IMR-90 (cell line): Measurements from ENCODE around the gene CYFIP2. TPM values are rescaled to one million over a fixed set of nuclear protein-coding genes. Genes with fewer than 3 reads are reported as not detected.

Source experiments
- ATAC-seq: fragments of 200-7000 bp; cut with Tn5 transposase; 2 replicates; pipeline ENCODE4 v1.9.1; 2020; ENCODE audit warnings: low read depth, mild to moderate bottlenecking, moderate library complexity
- BruUV-seq: library from RNA; stranded (reverse); fragments of 400-500 nt; replicated peaks from 2 replicates; lab custom pipeline; 2021; lab: Mats Ljungman, UMichigan
- CTCF ChIA-PET: fragments of 300-600 bp; formaldehyde crosslinking; extraction: SDS; loops from one replicate; lab custom pipeline; 2021; ENCODE audit warnings: antibody characterized with exemption; lab: Yijun Ruan, JAX
- POLR2A ChIA-PET: fragments of 300-600 bp; sonication (Branson Sonifier 250); formaldehyde crosslinking; loops from one replicate; lab custom pipeline; 2022; ENCODE audit warnings: antibody characterized with exemption; ENCODE audit not compliant: unreplicated experiment; lab: Charles Lee
- DNase-seq: peaks from one replicate; pipeline ENCODE4 v3.0.0; 2013
- H2AFZ ChIP-seq: replicated peaks from 2 replicates; pipeline ENCODE3; 2013; ENCODE audit warnings: low read length, mild to moderate bottlenecking; ENCODE audit not compliant: poor library complexity
- H2AK5ac ChIP-seq: 2 replicates; pipeline ENCODE4 v1.6.1; 2013; ENCODE audit warnings: low read depth, low read length, inconsistent platforms
- H2AK9ac ChIP-seq: replicated peaks from 2 replicates; pipeline ENCODE3; 2013; ENCODE audit warnings: mild to moderate bottlenecking, low read depth, low read length, moderate library complexity; ENCODE audit not compliant: poor library complexity
- H2BK120ac ChIP-seq: 2 replicates; pipeline ENCODE4 v1.6.1; 2013; ENCODE audit warnings: low read depth, low read length, inconsistent platforms
- H2BK15ac ChIP-seq: 3 replicates; pipeline ENCODE4 v1.6.1; 2013; ENCODE audit warnings: low read depth, low read length, inconsistent platforms
- H2BK20ac ChIP-seq: 2 replicates; pipeline ENCODE4 v1.6.1; 2013; ENCODE audit warnings: low read depth, mild to moderate bottlenecking, inconsistent platforms, low read length, moderate library complexity
- H2BK5ac ChIP-seq: 2 replicates; pipeline ENCODE4 v1.6.1; 2013; ENCODE audit warnings: mild to moderate bottlenecking, low read depth, low read length, inconsistent platforms; ENCODE audit not compliant: poor library complexity, severe bottlenecking
- H3K14ac ChIP-seq: replicated peaks from 2 replicates; pipeline ENCODE4 v1.6.1; 2013; ENCODE audit warnings: low read depth, low read length, inconsistent platforms
- H3K18ac ChIP-seq: 2 replicates; pipeline ENCODE4 v1.6.1; 2013; ENCODE audit warnings: low read depth, low read length, control low read depth
- H3K23ac ChIP-seq: 2 replicates; pipeline ENCODE4 v1.6.1; 2013; ENCODE audit warnings: low read depth, low read length, inconsistent platforms
- H3K27ac ChIP-seq: 2 replicates; pipeline ENCODE4 v1.5.1; 2013; ENCODE audit warnings: mild to moderate bottlenecking, control low read depth, low read length; ENCODE audit not compliant: insufficient read depth
- H3K27me3 ChIP-seq: 2 replicates; pipeline ENCODE4 v1.6.1; 2013; ENCODE audit warnings: low read length; ENCODE audit not compliant: control insufficient read depth, insufficient read depth
- H3K36me3 ChIP-seq: 2 replicates; pipeline ENCODE4 v1.6.1; 2013; ENCODE audit warnings: low read length, mixed read lengths; ENCODE audit not compliant: control insufficient read depth, insufficient read depth
- H3K4ac ChIP-seq: 2 replicates; pipeline ENCODE4 v1.6.1; 2013; ENCODE audit warnings: low read depth, low read length, inconsistent platforms
- H3K4me1 ChIP-seq: 2 replicates; pipeline ENCODE4 v1.6.1; 2013; ENCODE audit warnings: low read length, mixed read lengths; ENCODE audit not compliant: control insufficient read depth, insufficient read depth
- H3K4me2 ChIP-seq: 2 replicates; pipeline ENCODE4 v1.6.1; 2013; ENCODE audit warnings: low read depth, mild to moderate bottlenecking, control low read depth, low read length, moderate library complexity
- H3K4me3 ChIP-seq: 2 replicates; pipeline ENCODE4 v1.5.1; 2013; ENCODE audit warnings: low read depth, mild to moderate bottlenecking, control low read depth, low read length, moderate library complexity; ENCODE audit not compliant: insufficient read depth
- H3K56ac ChIP-seq: 2 replicates; pipeline ENCODE4 v1.6.1; 2013; ENCODE audit warnings: low read length, inconsistent platforms; ENCODE audit not compliant: insufficient read depth; ENCODE audit errors: extremely low read depth
- H3K79me1 ChIP-seq, 2 experiments: 2 replicates each; pipeline ENCODE4 v1.6.1; 2013; ENCODE audit warnings: low read length in 2 of 2, inconsistent platforms in 1 of 2, low read depth in 1 of 2
- H3K9ac ChIP-seq: 2 replicates; pipeline ENCODE4 v1.6.1; 2013; ENCODE audit warnings: low read depth, low read length, control low read depth
- H3K9me1 ChIP-seq: 2 replicates; pipeline ENCODE4 v1.6.1; 2013; ENCODE audit warnings: low read length, inconsistent platforms; ENCODE audit not compliant: insufficient read depth
- H3K9me3 ChIP-seq: 2 replicates; pipeline ENCODE4 v1.6.1; 2013; ENCODE audit warnings: low read length; ENCODE audit not compliant: control insufficient read depth, insufficient read depth
- H4K20me1 ChIP-seq: 2 replicates; pipeline ENCODE4 v1.6.1; 2013; ENCODE audit warnings: low read length, inconsistent platforms; ENCODE audit not compliant: insufficient read depth
- H4K5ac ChIP-seq: 2 replicates; pipeline ENCODE4 v1.6.1; 2013; ENCODE audit warnings: mild to moderate bottlenecking, low read depth, low read length, control low read depth
- H4K8ac ChIP-seq, 2 experiments: 2 replicates each; pipeline ENCODE4 v1.6.1; 2013; ENCODE audit warnings: low read depth in 2 of 2, low read length in 2 of 2, control low read depth in 1 of 2, inconsistent platforms in 1 of 2
- H4K91ac ChIP-seq: 2 replicates; pipeline ENCODE4 v1.6.1; 2013; ENCODE audit warnings: low read depth, low read length, inconsistent platforms; ENCODE audit not compliant: insufficient read depth
- BHLHE40 ChIP-seq: fragments of 150-350 bp; IDR thresholded peaks from 2 replicates; pipeline ENCODE4 v1.6.1; 2016; ENCODE audit warnings: mild to moderate bottlenecking, low read depth, low read length
- CHD1 ChIP-seq: IDR thresholded peaks from 2 replicates; pipeline ENCODE4 v1.6.1; 2012; ENCODE audit warnings: low read depth, low read length, improper control_type of control experiment
- CTCF ChIP-seq: conservative IDR thresholded peaks from 2 replicates; pipeline ENCODE4 v1.5.1; 2012; ENCODE audit warnings: mild to moderate bottlenecking, low read depth, low read length, improper control_type of control experiment
- WGBS, 2 experiments: methylation state at CpG; one replicate each; pipeline versions ENCODE4 v1.1.5 to v1.1.7; 2013; ENCODE audit warnings: missing lambda C conversion rate in 2 of 2; ENCODE audit not compliant: insufficient read length in 1 of 2; ENCODE audit errors: extremely low coverage in 2 of 2; 5-methylcytosine and 5-hydroxymethylcytosine counted together
- dilution Hi-C: fragments of 300-500 bp; cut with HindIII; formaldehyde crosslinking; loops from one replicate; pipeline ENCODE4 v1.14.3; 2018; ENCODE audit warnings: low sequenced_read_pairs; ENCODE audit not compliant: unreplicated experiment
- in situ Hi-C: fragments of 300-500 bp; cut with MboI; formaldehyde crosslinking; loops from 3 replicates; pipeline ENCODE4 v1.14.3; 2019; ENCODE audit warnings: low sequenced_read_pairs, inconsistent platforms, mixed read lengths
- intact Hi-C: fragments of 100-400 bp; cut with micrococcal nuclease; formaldehyde crosslinking; loops from 2 replicates; pipeline ENCODE4 v1.10.0; 2022
- polyA plus RNA-seq, 3 experiments: library from polyadenylated mRNA; depleted of rRNA; stranded (reverse); fragments of >200 nt; gene quantifications; 2 replicates each; pipeline ENCODE4 v1.2.3, GENCODE V29; 2012; ENCODE audit warnings: low replicate concordance in 1 of 3
- total RNA-seq: library from RNA; depleted of rRNA; stranded (reverse); fragments of >200 nt; gene quantifications from 2 replicates; pipeline ENCODE4 v1.2.3, GENCODE V29; 2012

CYFIP2 gene
- total and polyA plus RNA-seq, 2 of the 4 experiments (the other 2 are of a cell fraction), result 6.8 to 13.4 TPM

GRCh38 chr5:157303667-157304327, 37.9 kb downstream of the CYFIP2 start:
- Histone ChIP-seq H3K9me1 (no peaks in the 10 kb centered on the region), H2BK20ac (no peak overlapping the region), H3K4ac (no peak overlapping the region), H3K4me3 (no peak overlapping the region), H4K91ac (no peak overlapping the region), H3K9me3 (no peaks in the 10 kb centered on the region), H4K5ac (no peak overlapping the region), H2AK9ac (no peak overlapping the region), H3K18ac (no peak overlapping the region), H3K36me3 (no peaks in the 10 kb centered on the region), H2BK15ac (no peak overlapping the region), H3K14ac (no peak overlapping the region), H3K56ac (no peak overlapping the region), H3K79me1 (no peaks in the 10 kb centered on the region), H3K4me2 (no peak overlapping the region), H3K23ac (no peak overlapping the region), H3K27ac (no peak overlapping the region), H2AFZ (no peak overlapping the region), H4K8ac (no peak overlapping the region), H4K20me1 (no peaks in the 10 kb centered on the region), H3K27me3 (no peaks in the 10 kb centered on the region; the same call in 1 of the 2 replicates), H2AK5ac (no peak overlapping the region), H3K4me1 (no peaks in the 10 kb centered on the region), H2BK5ac (no peak overlapping the region), H3K9ac (no peak overlapping the region), H2BK120ac (no peak overlapping the region)
- POLR2A ChIA-PET, result interaction anchor here (0.5 kb wide), 1 partner anchor 130 kb away, joined by 9 read pairs; no protein-coding TSS in a partner anchor
- TF ChIP-seq CTCF (peak; percentile 8; the same call in 1 of the 2 replicates), CHD1 (no peak), BHLHE40 (no peak)
- 40% methylated on average over 3 of the region's 8 CpGs; no CpG with 5 or more reads in 1 of the 2 experiments for WGBS, 2 experiments
- no peak for DNase-seq
- no peak for ATAC-seq
- dilution Hi-C loops, result no loop called here
- in situ Hi-C loops, result no loop called here
- BruUV-seq, result no TSS peak
- CTCF ChIA-PET, result no interaction called here
- intact Hi-C loops, result no loop called here
